Dendritic cell treated with granulocyte-macrophage colony-stimulating factor and Interleukin-4, amounts not matched to agents 40 ng/mL and 50 ng/mL, for 4 days (primary cell): ENCODE measurements around the gene PDE8B.

Experiments
- H3K27ac Mint-ChIP-seq: one replicate; pipeline ENCODE4 v1.8.0; 2022; ENCODE audit warnings: mild to moderate bottlenecking, mixed read lengths
- H3K27me3 Mint-ChIP-seq: one replicate; pipeline ENCODE4 v1.8.0; 2022; ENCODE audit warnings: mild to moderate bottlenecking, mixed read lengths
- H3K36me3 Mint-ChIP-seq: one replicate; pipeline ENCODE4 v1.8.0; 2022; ENCODE audit warnings: low read depth, mixed read lengths
- H3K4me1 Mint-ChIP-seq: one replicate; pipeline ENCODE4 v1.8.0; 2022; ENCODE audit warnings: low read depth, mixed read lengths
- H3K4me3 Mint-ChIP-seq: one replicate; pipeline ENCODE4 v1.8.0; 2022; ENCODE audit warnings: mild to moderate bottlenecking, moderate library complexity, mixed read lengths
- H3K9me3 Mint-ChIP-seq: one replicate; pipeline ENCODE4 v1.8.0; 2022; ENCODE audit warnings: mixed read lengths
- intact Hi-C: fragments of 100-400 bp; cut with micrococcal nuclease; formaldehyde crosslinking; loops from one replicate; pipeline ENCODE4 v1.15.0; 2022

Gene PDE8B

GRCh38 chr5:77177576-77177975, 32.9 kb upstream of the PDE8B start:
- Mint-ChIP-seq H3K4me3 (no peak overlapping the region), H3K4me1 (peaks cover 10% of the 10 kb centered on the region), H3K36me3 (no peaks in the 10 kb centered on the region), H3K27me3 (peaks cover 36% of the 10 kb centered on the region), H3K27ac (no peak overlapping the region), H3K9me3 (no peaks in the 10 kb centered on the region)
- intact Hi-C loops = no loop called here

- Mint-ChIP-seq H3K36me3 (no peaks in the 10 kb centered on the region), H3K4me3 (peak overlapping the region; percentile 40), H3K4me1 (peaks cover 10% of the 10 kb centered on the region), H3K27me3 (peaks cover 47% of the 10 kb centered on the region), H3K9me3 (no peaks in the 10 kb centered on the region), H3K27ac (no peak overlapping the region)
- intact Hi-C loops = no loop called here
Observed at GRCh38 chr5:77180167-77181081, 30.1 kb upstream of the PDE8B start.

GRCh38 chr5:77181173-77181572, 29.3 kb upstream of the PDE8B start:
- H3K27me3 Mint-ChIP-seq = peaks cover 47% of the 10 kb centered on the region
- no peak overlapping the region for H3K4me3 Mint-ChIP-seq
- intact Hi-C loops = no loop called here
- H3K36me3 Mint-ChIP-seq = no peaks in the 10 kb centered on the region
- peaks cover 10% of the 10 kb centered on the region for H3K4me1 Mint-ChIP-seq
- no peak overlapping the region for H3K27ac Mint-ChIP-seq
- H3K9me3 Mint-ChIP-seq = no peaks in the 10 kb centered on the region

DNA sequence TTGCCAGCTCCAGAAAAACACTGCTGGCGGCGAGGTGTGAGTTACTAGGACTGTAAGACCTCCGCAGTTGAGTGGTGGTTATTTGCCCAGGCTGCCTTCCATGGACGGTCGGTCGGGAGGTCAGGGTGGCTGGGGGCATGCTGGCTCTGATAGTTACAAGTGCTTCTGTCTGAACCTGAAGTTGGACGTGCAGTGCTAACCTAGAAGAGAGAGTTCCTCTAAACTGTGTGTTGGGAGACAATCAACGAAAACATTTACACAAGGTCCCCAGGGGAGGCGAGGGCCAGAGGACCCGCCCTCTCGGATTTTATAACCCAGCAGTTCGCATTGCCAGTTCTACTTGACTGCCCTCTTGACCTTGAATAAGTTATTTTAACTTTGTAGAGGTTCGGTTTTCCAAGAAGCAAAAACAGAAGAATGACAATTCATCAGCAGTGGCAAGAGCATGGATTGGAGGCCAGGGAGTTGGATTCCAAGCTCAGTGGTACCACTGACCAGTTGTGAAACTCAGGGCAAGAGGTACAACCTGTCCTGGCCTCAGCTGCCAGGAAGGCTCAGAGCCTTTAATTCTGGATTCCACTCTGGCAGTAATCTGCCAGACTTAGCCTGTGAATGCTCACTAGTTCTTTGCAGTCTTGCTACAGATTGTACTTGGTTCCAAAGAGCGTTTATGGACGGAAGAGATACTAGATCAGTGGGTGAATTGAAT, 28.7 kb upstream of the PDE8B start:
- no peak overlapping the region for H3K27ac Mint-ChIP-seq
- no peaks in the 10 kb centered on the region for H3K9me3 Mint-ChIP-seq
- intact Hi-C loops = no loop called here
- peaks cover 10% of the 10 kb centered on the region for H3K4me1 Mint-ChIP-seq
- H3K27me3 Mint-ChIP-seq = peaks cover 47% of the 10 kb centered on the region
- no peaks in the 10 kb centered on the region for H3K36me3 Mint-ChIP-seq
- H3K4me3 Mint-ChIP-seq = no peak overlapping the region

- H3K9me3 Mint-ChIP-seq = no peaks in the 10 kb centered on the region
- peaks cover 10% of the 10 kb centered on the region for H3K4me1 Mint-ChIP-seq
- H3K27me3 Mint-ChIP-seq = peaks cover 47% of the 10 kb centered on the region
- no peak overlapping the region for H3K27ac Mint-ChIP-seq
- H3K4me3 Mint-ChIP-seq = no peak overlapping the region
- intact Hi-C loops = no loop called here
- H3K36me3 Mint-ChIP-seq = no peaks in the 10 kb centered on the region
Observed at GRCh38 chr5:77182367-77182766, 28.1 kb upstream of the PDE8B start.

DNA sequence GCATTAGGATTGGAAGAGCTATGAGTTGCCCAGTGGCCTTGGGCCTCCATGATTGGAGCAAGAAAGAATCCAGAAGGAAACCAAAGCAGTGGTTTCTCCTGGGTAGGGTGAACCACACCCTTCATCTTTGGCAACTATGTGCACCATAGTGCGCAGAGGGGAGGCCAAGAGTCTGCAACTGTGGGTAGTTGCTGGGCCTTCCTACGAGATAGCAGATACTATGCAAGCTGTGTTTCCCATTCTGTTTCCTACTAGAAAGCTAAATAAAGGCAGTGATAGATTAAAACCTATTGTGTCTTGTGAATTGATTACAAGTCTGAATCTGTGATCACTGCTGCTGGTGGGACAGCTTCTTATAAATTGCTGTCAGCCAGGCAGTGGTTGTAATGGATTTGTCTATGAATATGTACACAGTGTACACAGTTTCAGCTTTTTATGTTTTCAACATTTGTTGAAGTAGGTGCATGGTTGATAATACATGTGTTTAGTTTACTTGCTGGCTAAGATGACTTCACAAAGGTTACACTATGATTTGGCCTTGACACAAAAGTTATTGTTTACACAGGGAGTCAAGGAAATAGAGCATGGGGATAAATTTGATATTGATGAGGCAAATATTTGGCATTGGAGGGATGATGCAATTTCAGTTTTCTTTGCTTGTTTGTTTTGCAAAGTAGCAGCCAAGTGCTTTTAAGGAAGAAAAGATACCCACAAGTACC, 23.7 kb upstream of the PDE8B start:
- Mint-ChIP-seq H3K36me3 (no peaks in the 10 kb centered on the region), H3K4me1 (peaks cover 8% of the 10 kb centered on the region), H3K27ac (no peak overlapping the region), H3K4me3 (no peak overlapping the region), H3K27me3 (peaks cover 20% of the 10 kb centered on the region), H3K9me3 (no peaks in the 10 kb centered on the region)
- intact Hi-C loops = no loop called here

GRCh38 chr5:77189421-77189820, 21.1 kb upstream of the PDE8B start:
- Mint-ChIP-seq H3K36me3 (no peaks in the 10 kb centered on the region), H3K27ac (no peak overlapping the region), H3K4me3 (no peak overlapping the region), H3K4me1 (peaks cover 8% of the 10 kb centered on the region), H3K9me3 (no peaks in the 10 kb centered on the region), H3K27me3 (peaks cover 2% of the 10 kb centered on the region)
- intact Hi-C loops = no loop called here

DNA sequence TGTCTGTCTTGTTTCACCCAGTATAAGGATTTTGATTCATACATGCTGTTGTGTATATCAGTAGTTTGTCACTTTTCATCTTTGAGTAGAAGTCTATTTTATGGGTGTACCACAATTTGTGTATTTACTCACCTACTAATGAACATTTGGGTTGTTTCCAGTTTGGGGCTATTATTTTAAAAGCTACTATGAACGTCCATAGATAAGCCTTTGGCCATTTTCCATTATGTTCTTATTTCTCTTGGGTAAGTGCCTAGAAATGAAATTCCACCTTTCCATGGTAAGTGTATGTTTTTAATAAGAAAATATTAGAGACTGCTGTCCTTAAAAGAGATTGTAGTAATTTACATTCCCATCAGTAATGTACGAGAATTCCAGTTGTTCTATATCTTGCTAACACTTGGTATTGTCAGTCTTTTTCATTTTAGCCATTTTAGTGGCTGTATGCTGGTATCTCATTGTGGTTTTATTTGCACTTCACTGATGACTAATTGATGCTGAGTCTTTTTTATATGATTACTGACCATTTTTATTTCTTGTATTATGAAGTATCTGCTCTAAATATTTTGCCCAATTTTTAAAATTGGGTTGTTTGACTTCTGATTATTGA, 17.9 kb upstream of the PDE8B start:
- Mint-ChIP-seq H3K4me3 (no peak overlapping the region), H3K36me3 (no peaks in the 10 kb centered on the region)
- intact Hi-C loops = no loop called here

GRCh38 chr5:77194762-77195161, 15.7 kb upstream of the PDE8B start:
- H3K36me3 Mint-ChIP-seq = no peaks in the 10 kb centered on the region
- H3K4me3 Mint-ChIP-seq = no peak overlapping the region
- peaks cover 16% of the 10 kb centered on the region for H3K9me3 Mint-ChIP-seq
- intact Hi-C loops = no loop called here
- H3K27ac Mint-ChIP-seq = no peak overlapping the region
- no peaks in the 10 kb centered on the region for H3K4me1 Mint-ChIP-seq
- H3K27me3 Mint-ChIP-seq = no peaks in the 10 kb centered on the region

More for the DNA sequence above, 17.9 kb upstream of the PDE8B start:
- Mint-ChIP-seq H3K9me3 (peaks cover 5% of the 10 kb centered on the region), H3K27ac (no peak overlapping the region), H3K4me1 (peaks cover 8% of the 10 kb centered on the region), H3K27me3 (peaks cover 2% of the 10 kb centered on the region)

- no peaks in the 10 kb centered on the region for H3K4me1 Mint-ChIP-seq
- intact Hi-C loops = no loop called here
- no peak overlapping the region for H3K27ac Mint-ChIP-seq
- no peak overlapping the region for H3K4me3 Mint-ChIP-seq
- no peaks in the 10 kb centered on the region for H3K36me3 Mint-ChIP-seq
- peaks cover 16% of the 10 kb centered on the region for H3K9me3 Mint-ChIP-seq
- H3K27me3 Mint-ChIP-seq = no peaks in the 10 kb centered on the region
Observed at GRCh38 chr5:77197840-77198554, 12.5 kb upstream of the PDE8B start.

GRCh38 chr5:77200663-77201062, 9.8 kb upstream of the PDE8B start:
- H3K4me1 Mint-ChIP-seq = no peaks in the 10 kb centered on the region
- no peak overlapping the region for H3K27ac Mint-ChIP-seq
- intact Hi-C loops = no loop called here
- no peak overlapping the region for H3K4me3 Mint-ChIP-seq
- no peaks in the 10 kb centered on the region for H3K27me3 Mint-ChIP-seq
- H3K36me3 Mint-ChIP-seq = no peaks in the 10 kb centered on the region
- H3K9me3 Mint-ChIP-seq = peaks cover 16% of the 10 kb centered on the region

- Mint-ChIP-seq H3K27ac (no peak overlapping the region), H3K36me3 (no peaks in the 10 kb centered on the region), H3K27me3 (peaks cover 3% of the 10 kb centered on the region), H3K9me3 (peaks cover 15% of the 10 kb centered on the region), H3K4me1 (no peaks in the 10 kb centered on the region), H3K4me3 (no peak overlapping the region)
- intact Hi-C loops = no loop called here
Observed at GRCh38 chr5:77202145-77202544, 8.3 kb upstream of the PDE8B start.

GRCh38 chr5:77204967-77205366, 5.5 kb upstream of the PDE8B start:
- no peak overlapping the region for H3K27ac Mint-ChIP-seq
- peaks cover 5% of the 10 kb centered on the region for H3K36me3 Mint-ChIP-seq
- H3K4me3 Mint-ChIP-seq = no peak overlapping the region
- H3K9me3 Mint-ChIP-seq = no peaks in the 10 kb centered on the region
- intact Hi-C loops = no loop called here
- peaks cover 5% of the 10 kb centered on the region for H3K4me1 Mint-ChIP-seq
- H3K27me3 Mint-ChIP-seq = peaks cover 20% of the 10 kb centered on the region
